Testis (tissue), 2 donors: ENCODE measurements around the gene ZCCHC14.

ENCODE experiments used
- POLR2A ChIP-seq: fragments of 450-650 bp; IDR thresholded peaks from one replicate; pipeline ENCODE4 v1.6.1; 2017; ENCODE audit warnings: antibody characterized with exemption, mild to moderate bottlenecking, moderate library complexity
- TF ChIP-seq, protein P1 (sequence below), 3 experiments: fragments of 450-650 bp in 2 of 3; fragments of 200-600 bp in 1 of 3; sonication (generic) in 1 of 3; IDR thresholded peaks; one replicate each; pipeline ENCODE4 v1.5.1; 2016 to 2019; ENCODE audit warnings: antibody characterized with exemption in 3 of 3, mild to moderate bottlenecking in 2 of 3, moderate library complexity in 1 of 3

DNA sequence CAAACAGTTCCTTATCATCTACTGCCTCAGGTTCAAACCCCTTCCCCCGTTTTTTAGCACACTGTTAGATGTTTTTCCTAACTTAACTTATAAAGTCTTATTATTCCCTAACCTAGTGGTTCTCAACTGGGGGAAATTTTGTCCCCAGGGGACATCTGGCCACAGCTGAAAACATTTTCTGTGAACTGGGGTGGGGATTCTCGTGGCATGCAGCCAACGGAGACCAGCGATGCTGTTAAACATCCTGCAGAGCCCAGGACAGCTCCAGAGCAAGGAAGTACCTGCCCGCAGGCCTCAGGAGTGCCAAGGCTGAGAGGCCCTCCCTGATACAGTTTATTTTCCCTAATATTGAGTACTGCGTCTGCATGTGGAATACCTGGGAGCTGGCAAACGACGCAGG, 24.3 kb downstream of the ZCCHC14 start:
- TF ChIP-seq, protein P1, sequence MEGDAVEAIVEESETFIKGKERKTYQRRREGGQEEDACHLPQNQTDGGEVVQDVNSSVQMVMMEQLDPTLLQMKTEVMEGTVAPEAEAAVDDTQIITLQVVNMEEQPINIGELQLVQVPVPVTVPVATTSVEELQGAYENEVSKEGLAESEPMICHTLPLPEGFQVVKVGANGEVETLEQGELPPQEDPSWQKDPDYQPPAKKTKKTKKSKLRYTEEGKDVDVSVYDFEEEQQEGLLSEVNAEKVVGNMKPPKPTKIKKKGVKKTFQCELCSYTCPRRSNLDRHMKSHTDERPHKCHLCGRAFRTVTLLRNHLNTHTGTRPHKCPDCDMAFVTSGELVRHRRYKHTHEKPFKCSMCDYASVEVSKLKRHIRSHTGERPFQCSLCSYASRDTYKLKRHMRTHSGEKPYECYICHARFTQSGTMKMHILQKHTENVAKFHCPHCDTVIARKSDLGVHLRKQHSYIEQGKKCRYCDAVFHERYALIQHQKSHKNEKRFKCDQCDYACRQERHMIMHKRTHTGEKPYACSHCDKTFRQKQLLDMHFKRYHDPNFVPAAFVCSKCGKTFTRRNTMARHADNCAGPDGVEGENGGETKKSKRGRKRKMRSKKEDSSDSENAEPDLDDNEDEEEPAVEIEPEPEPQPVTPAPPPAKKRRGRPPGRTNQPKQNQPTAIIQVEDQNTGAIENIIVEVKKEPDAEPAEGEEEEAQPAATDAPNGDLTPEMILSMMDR (IDR thresholded peaks at IDR 0.05): no peak
- no peak for TF ChIP-seq POLR2A
